Activated T-cell treated with anti-CD3 and anti-CD28 coated beads for 48 hours (primary cell): ENCODE results near the gene COQ8A.

Source experiments
- DNase-seq: peaks from one replicate; pipeline ENCODE4 v3.0.0-alpha.2; 2020; ENCODE audit warnings: low read depth

The COQ8A gene

GRCh38 chr1:226974544-226975258 lies 34.6 kb downstream of the COQ8A start:
- no peak for DNase-seq

- DNase-seq = no peak
These were observed 35.5 kb downstream of the COQ8A start for GRCh38 chr1:226975259-226976250.

- no peak for DNase-seq
These were observed 36.3 kb downstream of the COQ8A start for GRCh38 chr1:226976276-226976977.

DNA sequence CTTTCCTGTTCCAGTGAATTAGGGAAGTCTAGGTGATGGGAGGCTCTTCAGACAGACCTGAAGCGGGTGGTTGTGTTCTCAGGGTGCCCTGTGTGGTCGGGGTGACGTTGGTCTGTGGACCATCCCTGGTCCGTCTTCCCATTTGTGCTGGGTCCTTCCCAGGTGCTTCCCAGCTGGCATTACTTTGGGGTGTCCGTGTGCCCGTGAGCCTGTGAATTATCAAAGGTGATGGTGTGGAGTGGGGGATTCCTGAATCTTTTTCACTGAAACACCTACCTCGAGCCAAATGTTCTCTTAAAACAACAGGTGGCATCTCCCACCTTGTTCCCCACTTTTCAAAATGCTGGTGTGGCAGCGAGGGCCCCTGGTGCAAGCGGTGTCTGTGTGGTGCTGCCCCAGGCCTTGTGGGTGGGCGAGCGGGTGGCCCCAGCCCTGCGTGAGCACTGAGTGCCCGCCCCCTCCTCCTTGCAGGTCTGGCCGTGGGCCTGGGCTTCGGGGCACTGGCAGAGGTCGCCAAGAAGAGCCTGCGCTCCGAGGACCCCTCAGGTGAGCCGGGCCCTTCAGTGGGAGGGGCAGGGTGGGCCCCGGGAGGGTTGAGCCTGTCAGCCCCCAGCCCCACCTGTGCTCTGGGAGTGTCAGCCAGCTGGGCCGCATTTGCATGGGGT lies 37.0 kb downstream of the COQ8A start:
- DNase-seq = no peak

GRCh38 chr1:226977643-226978431 lies 37.7 kb downstream of the COQ8A start:
- no peak for DNase-seq

GRCh38 chr1:226978432-226979114 lies 38.5 kb downstream of the COQ8A start:
- DNase-seq = no peak

DNA sequence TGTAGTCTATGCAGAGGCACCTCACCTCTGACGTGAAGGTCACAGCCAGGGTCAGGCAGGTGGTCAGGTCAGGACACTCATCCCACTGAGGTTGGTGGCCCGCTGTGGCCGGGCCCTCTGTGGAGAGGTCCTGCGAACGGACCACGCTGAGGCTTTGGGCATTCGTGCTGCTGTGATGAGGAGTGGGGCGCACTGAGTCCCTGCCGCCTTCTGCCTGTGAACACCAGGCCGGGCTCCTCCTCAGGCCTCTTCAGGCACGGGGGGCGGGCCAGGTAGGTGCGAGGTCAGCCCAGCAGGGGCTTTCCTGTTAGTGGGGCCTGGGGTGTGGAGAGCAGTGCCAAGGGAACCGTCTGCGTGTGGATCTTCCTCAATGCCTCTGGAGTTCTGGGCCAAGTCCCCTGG lies 39.0 kb downstream of the COQ8A start:
- DNase-seq = no peak

DNA sequence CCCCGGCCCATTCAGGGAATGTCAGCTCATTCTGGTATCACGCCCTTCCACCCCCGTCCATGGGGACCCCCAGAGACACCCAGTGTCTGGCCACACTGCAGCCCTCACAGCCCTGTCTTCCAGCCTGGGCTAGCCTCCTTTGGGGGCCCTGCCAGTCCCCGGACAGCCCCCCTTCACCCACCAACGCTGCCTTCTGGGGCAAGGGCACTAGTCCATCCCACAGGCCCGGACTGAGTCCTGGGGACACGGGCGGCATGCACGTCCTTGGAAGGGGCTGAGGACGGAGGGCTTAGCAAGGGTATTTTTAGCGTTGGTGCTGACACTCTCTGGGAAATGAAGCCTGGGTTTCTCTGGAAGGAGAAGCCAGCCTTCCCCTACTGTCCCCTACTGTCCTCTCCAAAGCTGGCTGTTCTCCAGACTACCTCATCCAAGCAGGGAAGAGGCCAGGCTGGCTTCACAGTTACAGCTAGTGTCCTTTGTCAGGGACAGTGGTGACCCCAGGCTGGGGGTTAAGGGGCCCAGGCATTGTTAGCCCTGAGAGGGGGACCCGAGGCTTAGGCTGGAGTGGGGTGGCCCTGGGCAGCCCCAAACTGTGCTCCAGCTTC lies 39.5 kb downstream of the COQ8A start:
- DNase-seq = no peak

- no peak for DNase-seq
These were observed 40.0 kb downstream of the COQ8A start for GRCh38 chr1:226980122-226980560.

DNA sequence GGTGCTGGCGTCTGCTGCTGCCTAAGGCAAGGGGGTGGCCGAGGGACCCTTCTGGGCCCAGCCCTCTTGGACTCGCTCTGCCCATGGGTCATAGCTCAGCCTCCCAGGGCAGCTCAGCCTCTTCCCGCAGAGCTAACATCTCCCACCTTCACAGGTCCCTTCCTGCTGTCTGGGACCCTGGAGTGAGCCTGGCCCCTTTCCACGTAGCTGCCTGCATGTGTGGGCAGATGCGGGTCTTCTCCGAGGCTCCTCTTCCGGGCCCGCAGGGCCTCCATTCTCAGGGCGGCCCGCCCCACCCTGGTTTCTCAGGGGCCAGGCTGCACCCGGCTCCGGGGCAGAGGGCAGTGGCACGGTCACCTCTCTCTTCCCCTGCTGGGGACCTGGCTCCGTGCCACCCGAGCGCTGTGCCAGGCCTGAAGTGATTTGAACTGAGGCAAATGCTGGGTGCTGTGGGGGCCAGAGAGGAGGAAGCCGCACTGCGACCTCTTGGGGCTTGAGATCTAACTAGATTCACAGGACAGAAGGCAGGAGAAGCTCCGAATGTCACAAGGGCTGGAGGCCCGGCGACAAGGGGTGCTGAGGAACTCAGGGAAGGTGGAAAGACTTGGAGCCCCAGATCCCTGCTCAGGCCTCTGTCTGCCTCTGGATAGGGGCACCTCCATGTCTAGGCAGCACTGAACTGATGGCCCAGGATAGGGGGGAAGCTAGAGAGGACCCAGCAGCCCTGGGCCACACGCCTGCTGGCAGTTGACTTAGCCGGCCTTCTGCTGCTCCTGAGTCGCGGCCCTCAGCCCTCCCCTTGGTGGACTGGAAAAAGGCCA lies 40.7 kb downstream of the COQ8A start:
- DNase-seq = no peak

DNA sequence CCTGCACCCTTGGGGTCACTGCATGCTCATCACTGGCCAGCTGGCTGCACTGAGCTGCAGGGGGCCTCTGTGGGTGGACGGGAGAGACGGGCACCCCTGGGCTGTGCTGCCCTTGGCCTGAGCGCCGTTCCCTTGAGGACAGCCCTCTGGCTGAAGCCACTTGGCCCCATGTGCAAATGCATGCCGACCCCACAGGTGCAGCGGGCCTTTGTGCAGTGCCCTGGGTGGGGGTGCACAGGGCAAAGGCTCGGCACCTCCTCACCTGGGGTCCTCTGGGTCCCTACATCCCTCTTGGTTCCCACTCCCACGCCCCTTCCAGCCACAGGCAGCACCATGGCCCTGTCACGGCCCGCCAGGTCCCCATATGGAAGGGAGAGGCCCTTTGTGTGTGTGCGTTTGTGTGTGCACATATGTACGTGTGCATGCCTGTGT lies 41.3 kb downstream of the COQ8A start:
- DNase-seq = no peak

DNA sequence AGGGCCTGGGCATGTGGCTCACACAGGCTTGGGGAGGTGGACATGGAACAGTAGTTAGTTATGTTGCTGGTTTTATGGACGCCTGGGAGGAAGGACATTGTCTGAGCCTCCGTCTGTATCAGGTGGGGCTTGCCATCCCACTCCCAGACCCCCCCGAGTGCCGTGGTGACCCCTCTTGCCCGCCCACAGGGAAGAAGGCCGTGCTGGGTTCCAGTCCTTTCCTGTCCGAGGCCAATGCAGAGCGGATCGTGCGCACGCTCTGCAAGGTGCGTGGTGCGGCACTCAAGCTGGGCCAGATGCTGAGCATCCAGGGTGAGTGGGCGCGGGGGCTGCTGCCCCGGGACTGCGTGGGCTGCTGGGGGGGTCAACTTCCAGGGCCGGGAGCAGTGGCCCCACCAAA lies 41.7 kb downstream of the COQ8A start:
- DNase-seq = no peak

DNA sequence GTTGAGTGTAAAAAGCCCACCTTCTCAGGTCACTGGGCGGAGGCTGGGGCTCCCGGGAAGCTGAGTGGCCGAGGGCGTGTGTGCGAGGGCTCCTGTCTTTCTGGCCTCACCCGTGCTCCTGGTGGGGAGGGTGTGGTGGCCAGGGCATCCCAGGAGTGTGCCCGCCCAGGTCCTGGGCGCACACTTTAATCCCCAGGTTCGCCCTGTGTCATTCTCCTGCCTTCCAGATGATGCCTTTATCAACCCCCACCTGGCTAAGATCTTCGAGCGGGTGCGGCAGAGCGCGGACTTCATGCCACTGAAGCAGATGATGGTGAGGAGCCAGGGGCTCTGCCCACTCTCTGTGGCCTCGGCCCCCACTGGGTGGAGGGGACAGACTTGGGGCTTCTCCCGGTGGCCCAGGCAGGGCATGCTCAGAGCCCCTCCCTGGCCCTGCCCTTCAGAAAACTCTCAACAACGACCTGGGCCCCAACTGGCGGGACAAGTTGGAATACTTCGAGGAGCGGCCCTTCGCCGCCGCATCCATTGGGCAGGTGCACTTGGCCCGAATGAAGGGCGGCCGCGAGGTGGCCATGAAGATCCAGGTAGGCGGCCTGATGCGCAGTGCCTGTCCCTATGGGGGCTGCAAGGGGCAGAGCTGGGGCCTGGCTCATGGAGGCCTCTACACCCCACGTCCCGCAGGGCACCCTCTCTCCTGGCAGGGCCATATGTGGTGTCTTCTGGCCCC lies 42.5 kb downstream of the COQ8A start:
- no peak for DNase-seq

DNA sequence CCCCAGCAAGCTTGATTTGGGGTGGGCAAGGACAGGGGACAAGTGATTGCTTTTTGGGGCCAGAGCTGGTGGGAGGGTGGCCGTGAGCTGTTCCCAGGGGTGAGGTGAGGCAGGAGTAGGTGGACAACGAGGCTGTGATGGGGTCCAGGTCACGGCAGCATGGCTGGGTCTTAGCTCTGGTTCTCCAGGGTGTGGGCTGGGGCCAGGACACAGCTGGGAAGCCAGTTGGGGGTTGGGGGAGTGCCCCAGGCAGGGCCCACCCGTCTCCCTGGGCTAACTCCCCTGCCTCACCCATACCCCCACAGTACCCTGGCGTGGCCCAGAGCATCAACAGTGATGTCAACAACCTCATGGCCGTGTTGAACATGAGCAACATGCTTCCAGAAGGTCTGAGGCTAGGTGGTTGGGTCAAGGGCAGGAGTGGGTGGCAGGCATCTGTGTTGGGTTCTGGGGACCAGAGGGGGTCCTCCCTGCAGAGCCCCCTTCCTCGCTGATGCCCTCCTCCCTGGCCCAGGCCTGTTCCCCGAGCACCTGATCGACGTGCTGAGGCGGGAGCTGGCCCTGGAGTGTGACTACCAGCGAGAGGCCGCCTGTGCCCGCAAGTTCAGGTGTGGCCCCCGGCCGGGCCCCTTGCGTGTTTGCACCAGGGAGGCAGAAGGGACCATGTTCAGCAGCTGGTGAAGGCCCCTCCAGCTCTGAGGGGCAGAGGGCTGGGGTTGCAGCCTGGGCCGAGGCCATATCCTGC lies 43.3 kb downstream of the COQ8A start:
- DNase-seq = no peak

DNA sequence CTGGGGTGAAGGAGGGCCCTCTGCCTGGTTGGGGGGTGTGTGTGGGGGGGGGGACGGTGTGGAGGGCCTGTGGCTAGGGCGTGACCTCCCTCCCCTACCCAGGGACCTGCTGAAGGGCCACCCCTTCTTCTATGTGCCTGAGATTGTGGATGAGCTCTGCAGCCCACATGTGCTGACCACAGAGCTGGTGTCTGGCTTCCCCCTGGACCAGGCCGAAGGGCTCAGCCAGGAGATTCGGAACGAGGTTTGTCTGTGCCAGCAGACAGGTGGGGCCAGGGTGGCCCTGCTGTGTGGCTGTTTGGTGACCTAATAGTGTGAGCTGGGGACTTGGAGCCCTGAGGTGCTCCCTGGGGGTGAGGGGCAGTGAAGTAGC lies 43.9 kb downstream of the COQ8A start:
- DNase-seq = no peak

- no peak for DNase-seq
These were observed 44.6 kb downstream of the COQ8A start for GRCh38 chr1:226984521-226985238.

DNA sequence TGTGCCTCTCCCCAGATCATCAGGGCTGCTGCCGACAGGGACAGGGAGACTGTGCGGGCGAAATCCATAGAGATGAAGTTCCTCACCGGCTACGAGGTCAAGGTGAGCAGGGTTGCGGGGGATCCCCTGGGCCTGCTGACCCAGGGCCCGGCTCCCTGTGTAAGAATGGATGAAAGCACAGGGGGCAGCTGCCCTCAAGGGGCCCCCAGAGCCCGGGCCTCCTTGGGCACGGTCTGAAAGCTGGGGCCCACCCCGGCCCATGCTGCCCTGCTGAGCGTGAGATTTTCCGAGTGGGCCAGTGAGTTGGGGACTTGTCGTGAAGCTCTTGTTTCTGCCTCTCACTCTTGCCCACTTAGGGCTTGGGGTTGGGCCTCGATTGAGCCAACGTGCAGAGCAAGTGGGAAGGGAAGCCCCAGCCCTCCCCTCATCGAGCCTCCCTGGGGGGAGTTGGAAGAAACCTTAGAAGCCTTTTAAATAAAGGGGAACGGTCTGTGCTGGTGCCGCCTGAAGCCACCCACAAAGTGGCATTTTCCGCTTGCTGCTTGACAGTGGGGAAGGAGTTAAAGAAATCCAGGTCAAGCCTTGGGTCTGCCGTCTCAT lies 45.2 kb downstream of the COQ8A start:
- DNase-seq = no peak
